Renal pelvis (tissue), 3 donors: ENCODE results near the gene ASPHD2. TPM values are rescaled to one million over a fixed set of nuclear protein-coding genes. Genes with fewer than 3 reads are reported as not detected.

Experiments
- polyA plus RNA-seq, 3 donors: library from polyadenylated mRNA; unstranded; fragments of 120-200 nt; gene quantifications; one replicate each; pipeline ENCODE4 v1.2.1, GENCODE V29; 2013; ENCODE audit not compliant: insufficient read length in 3 of 3

Gene ASPHD2
- polyA plus RNA-seq, 3 donors: 3.7 to 3.9 (median 3.9) TPM

Other genes starting within 250 kb of the ASPHD2 start
- 10 to 100 TPM; 30.3 to 43.8 (median 40.0) TPM for gene HPS4, start 54.5 kb downstream of the ASPHD2 start, polyA plus RNA-seq
- gene SRRD, start 54.6 kb downstream of the ASPHD2 start, polyA plus RNA-seq: 10 to 100 TPM; 30.8 to 32.0 (median 31.0) TPM
- 10 to 100 TPM; 42.9 to 48.5 (median 46.4) TPM for gene TFIP11, start 83.2 kb downstream of the ASPHD2 start, polyA plus RNA-seq
- gene TPST2, start 160.9 kb downstream of the ASPHD2 start, polyA plus RNA-seq: 10 to 100 TPM; 24.9 to 30.3 (median 29.8) TPM
- under 1 TPM; 0.68 to 0.95 (median 0.88) TPM for gene CRYBB1, start 188.8 kb downstream of the ASPHD2 start, polyA plus RNA-seq
- under 1 TPM in 1 of 3 donors, not detected in 2; 0.10 TPM for gene CRYBA4, start 192.7 kb downstream of the ASPHD2 start, polyA plus RNA-seq
- gene MIAT, start 228.3 kb downstream of the ASPHD2 start, polyA plus RNA-seq: under 1 TPM; 0.44 to 0.68 (median 0.64) TPM